NCI-H1417 treated with DMSO at 0.1 percent for 48 hours (cell line): ENCODE data around the gene CLSTN1.
"Not testable (repeated sequence)": the region's sequence is repeated elsewhere in the genome, so short reads cannot be mapped to it uniquely, and the experiment has no call there.

Source experiments
- DNase-seq: peaks from one replicate; lab custom pipeline; 2025; lab: John Stamatoyannopoulos, UW

CLSTN1 gene

GRCh38 chr1:9797049-9797448, 26.7 kb downstream of the CLSTN1 start:
- DNase-seq, result no peak

- no peak for DNase-seq
These were observed 29.7 kb downstream of the CLSTN1 start for GRCh38 chr1:9794081-9794480.

GRCh38 chr1:9793291-9793690, 30.5 kb downstream of the CLSTN1 start:
- no peak for DNase-seq

- DNase-seq, result peak; percentile 80
These were observed 31.4 kb downstream of the CLSTN1 start for GRCh38 chr1:9792156-9793042.

GRCh38 chr1:9789700-9790099, 34.1 kb downstream of the CLSTN1 start:
- DNase-seq, result not testable (repeated sequence)

GRCh38 chr1:9787702-9788101, 36.1 kb downstream of the CLSTN1 start:
- DNase-seq, result no peak

- no peak for DNase-seq
These were observed 38.4 kb downstream of the CLSTN1 start for GRCh38 chr1:9785406-9785805.

- no peak for DNase-seq
These were observed 39.1 kb downstream of the CLSTN1 start for GRCh38 chr1:9784508-9785133.

- no peak for DNase-seq
These were observed 40.9 kb downstream of the CLSTN1 start for GRCh38 chr1:9782897-9783296.

GRCh38 chr1:9782116-9782751, 41.5 kb downstream of the CLSTN1 start:
- DNase-seq, result no peak

- DNase-seq, result no peak
These were observed 43.1 kb downstream of the CLSTN1 start for GRCh38 chr1:9780554-9781110.

GRCh38 chr1:9778905-9779304, 44.9 kb downstream of the CLSTN1 start:
- DNase-seq, result no peak

- DNase-seq, result no peak
These were observed 47.1 kb downstream of the CLSTN1 start for GRCh38 chr1:9776685-9777084.

- no peak for DNase-seq
These were observed 48.8 kb downstream of the CLSTN1 start for GRCh38 chr1:9774712-9775679.

- no peak for DNase-seq
These were observed 53.5 kb downstream of the CLSTN1 start for GRCh38 chr1:9770298-9770697.

GRCh38 chr1:9768983-9769382, 54.8 kb downstream of the CLSTN1 start:
- no peak for DNase-seq

GRCh38 chr1:9767964-9768668, 55.6 kb downstream of the CLSTN1 start:
- no peak for DNase-seq

- DNase-seq, result no peak
These were observed 56.9 kb downstream of the CLSTN1 start for GRCh38 chr1:9766759-9767442.

GRCh38 chr1:9764550-9764949, 59.2 kb downstream of the CLSTN1 start:
- DNase-seq, result no peak

- DNase-seq, result no peak
These were observed 59.9 kb downstream of the CLSTN1 start for GRCh38 chr1:9763914-9764313.
